DND-41 (cell line): ENCODE measurements around the gene CLCN2.

ENCODE experiments used
- ATAC-seq: fragments of 200-7000 bp; cut with Tn5 transposase; 3 replicates; pipeline ENCODE4 v1.9.1; 2021; ENCODE audit warnings: low read depth; ENCODE audit not compliant: insufficient read depth
- DNase-seq: peaks from one replicate; pipeline ENCODE4 v3.0.0-alpha.2; 2020
- H2AFZ ChIP-seq: 2 replicates; pipeline ENCODE4 v1.6.0; 2012; ENCODE audit warnings: low read depth, low read length
- H3K27ac ChIP-seq: 2 replicates; pipeline ENCODE4 v1.5.1; 2012; ENCODE audit warnings: low read length, inconsistent platforms
- H3K27me3 ChIP-seq: fragments of 200-600 bp; sonication (generic); 2 replicates; pipeline ENCODE4 v1.6.0; 2012; ENCODE audit warnings: low read length, mild to moderate bottlenecking, inconsistent platforms; ENCODE audit not compliant: insufficient read depth, poor library complexity
- H3K36me3 ChIP-seq: 2 replicates; pipeline ENCODE4 v1.5.1; 2012; ENCODE audit warnings: low read length, inconsistent platforms; ENCODE audit not compliant: insufficient read depth
- H3K4me1 ChIP-seq: 2 replicates; pipeline ENCODE4 v1.5.1; 2012; ENCODE audit warnings: mild to moderate bottlenecking, low read length; ENCODE audit not compliant: insufficient read depth
- H3K4me2 ChIP-seq: 2 replicates; pipeline ENCODE4 v1.6.0; 2012; ENCODE audit warnings: mild to moderate bottlenecking, moderate library complexity, low read length, inconsistent platforms; ENCODE audit not compliant: insufficient read depth
- H3K4me3 ChIP-seq, 2 experiments: fragments of 200-600 bp in 1 of 2; shearing (Covaris generic) in 1 of 2; 2 replicates each; pipeline ENCODE4 v1.5.1; 2012 to 2016; ENCODE audit warnings: inconsistent platforms in 2 of 2, low read length in 2 of 2, mild to moderate bottlenecking in 2 of 2, low read depth in 1 of 2, moderate library complexity in 1 of 2
- H3K79me2 ChIP-seq: 2 replicates; pipeline ENCODE4 v1.6.0; 2012; ENCODE audit warnings: low read length, inconsistent platforms; ENCODE audit not compliant: insufficient read depth
- H3K9ac ChIP-seq: 2 replicates; pipeline ENCODE4 v1.6.0; 2012; ENCODE audit warnings: low read depth, mild to moderate bottlenecking, inconsistent platforms, low read length, moderate library complexity
- H3K9me3 ChIP-seq: 2 replicates; pipeline ENCODE4 v1.5.1; 2012; ENCODE audit warnings: low read length, moderate library complexity, mild to moderate bottlenecking, inconsistent platforms; ENCODE audit not compliant: insufficient read depth, severe bottlenecking
- H4K20me1 ChIP-seq: 2 replicates; pipeline ENCODE4 v1.6.0; 2012; ENCODE audit warnings: low read length; ENCODE audit not compliant: insufficient read depth
- CTCF ChIP-seq: IDR thresholded peaks from 2 replicates; pipeline ENCODE4 v1.5.1; 2012; ENCODE audit warnings: borderline replicate concordance, low read length, moderate library complexity, mild to moderate bottlenecking; ENCODE audit not compliant: poor library complexity, severe bottlenecking; ENCODE audit errors: extremely low read depth
- EZH2 ChIP-seq: IDR thresholded peaks from 3 replicates; pipeline ENCODE4 v1.6.1; 2012; ENCODE audit warnings: borderline replicate concordance, low read depth, mild to moderate bottlenecking, moderate library complexity, low read length, inconsistent platforms; ENCODE audit not compliant: severe bottlenecking

CLCN2 gene

GRCh38 chr3:184382326-184383032 lies 21.1 kb upstream of the CLCN2 start:
- no peak overlapping the region for H3K4me2 ChIP-seq
- H3K79me2 ChIP-seq: no peaks in the 10 kb centered on the region
- no peak for DNase-seq
- H4K20me1 ChIP-seq: no peaks in the 10 kb centered on the region
- no peak for ATAC-seq
- H3K36me3 ChIP-seq: no peaks in the 10 kb centered on the region
- TF ChIP-seq CTCF (no peak), EZH2 (no peak)
- H3K27me3 ChIP-seq: no peaks in the 10 kb centered on the region
- no peaks in the 10 kb centered on the region for H3K4me1 ChIP-seq
- H3K9ac ChIP-seq: no peak overlapping the region
- H3K27ac ChIP-seq: no peak overlapping the region
- H3K4me3 ChIP-seq: no peak overlapping the region
- H2AFZ ChIP-seq: no peak overlapping the region
- no peaks in the 10 kb centered on the region for H3K9me3 ChIP-seq

- H2AFZ ChIP-seq: no peak overlapping the region
- no peak for DNase-seq
- no peaks in the 10 kb centered on the region for H3K79me2 ChIP-seq
- H3K27ac ChIP-seq: no peak overlapping the region
- H3K9me3 ChIP-seq: no peaks in the 10 kb centered on the region
- no peaks in the 10 kb centered on the region for H3K4me1 ChIP-seq
- H3K4me3 ChIP-seq: no peak overlapping the region
- H3K36me3 ChIP-seq: no peaks in the 10 kb centered on the region
- H3K4me2 ChIP-seq: no peak overlapping the region
- no peaks in the 10 kb centered on the region for H3K27me3 ChIP-seq
- H3K9ac ChIP-seq: no peak overlapping the region
- H4K20me1 ChIP-seq: no peaks in the 10 kb centered on the region
- no peak for TF ChIP-seq EZH2
- TF ChIP-seq CTCF: no peak
- no peak for ATAC-seq
Observed at GRCh38 chr3:184381261-184382224, 20.1 kb upstream of the CLCN2 start.

GRCh38 chr3:184380627-184381260 lies 19.3 kb upstream of the CLCN2 start:
- H2AFZ ChIP-seq: no peak overlapping the region
- ATAC-seq (no peak), DNase-seq (no peak)
- no peaks in the 10 kb centered on the region for H3K4me1 ChIP-seq
- no peaks in the 10 kb centered on the region for H3K27me3 ChIP-seq
- H3K27ac ChIP-seq: no peak overlapping the region
- H3K36me3 ChIP-seq: no peaks in the 10 kb centered on the region
- H3K9me3 ChIP-seq: no peaks in the 10 kb centered on the region
- H3K4me3 ChIP-seq: no peak overlapping the region
- no peak overlapping the region for H3K9ac ChIP-seq
- TF ChIP-seq CTCF (no peak), EZH2 (no peak)
- H4K20me1 ChIP-seq: no peaks in the 10 kb centered on the region
- H3K79me2 ChIP-seq: no peaks in the 10 kb centered on the region
- H3K4me2 ChIP-seq: no peak overlapping the region
